ENCODE results near the gene LRFN3. TPM values are rescaled to one million over a fixed set of nuclear protein-coding genes. Genes with fewer than 3 reads are reported as not detected.

LRFN3 gene
- total RNA-seq, 1 experiment from 2014 or later = 14.6 TPM

GRCh38 chr19:35895911-35896642 is 40.1 kb upstream of the LRFN3 start:
- peaks cover 14% of the 10 kb centered on the region for H3K4me1 ChIP-seq (ENCODE audit: insufficient read depth, low read length, poor library complexity, severe bottlenecking)
- no peak overlapping the region for H3K4me3 ChIP-seq (ENCODE audit: low read depth, low read length, poor library complexity, severe bottlenecking)
- no peak overlapping the region for H3K27ac ChIP-seq (ENCODE audit: low read depth, low read length, poor library complexity, severe bottlenecking)
- POLR2A ChIA-PET (ENCODE audit: low non-redundant PET) = interaction anchor here (0.5 kb wide), 1 partner anchor 10 kb away, joined by 4 read pairs; no protein-coding TSS in a partner anchor
- no TSS peak for BruUV-seq (replicated peaks)
- TF ChIP-seq, protein P1, sequence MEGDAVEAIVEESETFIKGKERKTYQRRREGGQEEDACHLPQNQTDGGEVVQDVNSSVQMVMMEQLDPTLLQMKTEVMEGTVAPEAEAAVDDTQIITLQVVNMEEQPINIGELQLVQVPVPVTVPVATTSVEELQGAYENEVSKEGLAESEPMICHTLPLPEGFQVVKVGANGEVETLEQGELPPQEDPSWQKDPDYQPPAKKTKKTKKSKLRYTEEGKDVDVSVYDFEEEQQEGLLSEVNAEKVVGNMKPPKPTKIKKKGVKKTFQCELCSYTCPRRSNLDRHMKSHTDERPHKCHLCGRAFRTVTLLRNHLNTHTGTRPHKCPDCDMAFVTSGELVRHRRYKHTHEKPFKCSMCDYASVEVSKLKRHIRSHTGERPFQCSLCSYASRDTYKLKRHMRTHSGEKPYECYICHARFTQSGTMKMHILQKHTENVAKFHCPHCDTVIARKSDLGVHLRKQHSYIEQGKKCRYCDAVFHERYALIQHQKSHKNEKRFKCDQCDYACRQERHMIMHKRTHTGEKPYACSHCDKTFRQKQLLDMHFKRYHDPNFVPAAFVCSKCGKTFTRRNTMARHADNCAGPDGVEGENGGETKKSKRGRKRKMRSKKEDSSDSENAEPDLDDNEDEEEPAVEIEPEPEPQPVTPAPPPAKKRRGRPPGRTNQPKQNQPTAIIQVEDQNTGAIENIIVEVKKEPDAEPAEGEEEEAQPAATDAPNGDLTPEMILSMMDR (conservative IDR thresholded peaks at IDR 0.05; ENCODE audit: low read depth, low read length) = no peak
- TF ChIP-seq EZH2 (IDR thresholded peaks at IDR 0.05; ENCODE audit: borderline replicate concordance, low read depth, low read length, poor library complexity, severe bottlenecking) = no peak
- H3K36me3 ChIP-seq (ENCODE audit: insufficient read depth, low read length, poor library complexity, severe bottlenecking) = peaks cover 23% of the 10 kb centered on the region
- no peaks in the 10 kb centered on the region for H3K27me3 ChIP-seq (replicated peaks; ENCODE audit: insufficient read depth, low read depth, low read length, poor library complexity)
- intact Hi-C loops (cut with micrococcal nuclease; ENCODE audit: unreplicated experiment) = no loop called here
- H3K9me3 ChIP-seq (ENCODE audit: low read depth, low read length, poor library complexity, severe bottlenecking) = no peaks in the 10 kb centered on the region
- CTCF ChIA-PET = no interaction called here
- DNase-seq (ENCODE audit: low spot score) = no peak

GRCh38 chr19:35896643-35897040 is 39.5 kb upstream of the LRFN3 start:
- Histone ChIP-seq H3K4me1 (ENCODE audit: insufficient read depth, low read length, poor library complexity, severe bottlenecking) (peaks cover 20% of the 10 kb centered on the region), H3K36me3 (ENCODE audit: insufficient read depth, low read length, poor library complexity, severe bottlenecking) (peaks cover 23% of the 10 kb centered on the region), H3K27ac (ENCODE audit: low read depth, low read length, poor library complexity, severe bottlenecking) (no peak overlapping the region), H3K27me3 (replicated peaks; ENCODE audit: insufficient read depth, low read depth, low read length, poor library complexity) (no peaks in the 10 kb centered on the region), H3K9me3 (ENCODE audit: low read depth, low read length, poor library complexity, severe bottlenecking) (no peaks in the 10 kb centered on the region), H3K4me3 (ENCODE audit: low read depth, low read length, poor library complexity, severe bottlenecking) (no peak overlapping the region)
- intact Hi-C loops (cut with micrococcal nuclease; ENCODE audit: unreplicated experiment) = no loop called here
- no peak for DNase-seq (ENCODE audit: low spot score)
- ChIA-PET CTCF (no interaction called here), POLR2A (ENCODE audit: low non-redundant PET) (interaction anchor here (0.5 kb wide), 1 partner anchor 9 kb away, joined by 4 read pairs; no protein-coding TSS in a partner anchor)
- TF ChIP-seq, protein P1 (conservative IDR thresholded peaks at IDR 0.05; ENCODE audit: low read depth, low read length) = no peak
- no peak for TF ChIP-seq EZH2 (IDR thresholded peaks at IDR 0.05; ENCODE audit: borderline replicate concordance, low read depth, low read length, poor library complexity, severe bottlenecking)
- BruUV-seq (replicated peaks) = no TSS peak

- no peak for DNase-seq (ENCODE audit: low spot score)
- no TSS peak for BruUV-seq (replicated peaks)
- POLR2A ChIA-PET (ENCODE audit: low non-redundant PET) = no interaction called here
- peaks cover 32% of the 10 kb centered on the region for H3K4me1 ChIP-seq (ENCODE audit: insufficient read depth, low read length, poor library complexity, severe bottlenecking)
- TF ChIP-seq EZH2 (IDR thresholded peaks at IDR 0.05; ENCODE audit: borderline replicate concordance, low read depth, low read length, poor library complexity, severe bottlenecking) = no peak
- TF ChIP-seq, protein P1 (conservative IDR thresholded peaks at IDR 0.05; ENCODE audit: low read depth, low read length) = no peak
- H3K27ac ChIP-seq (ENCODE audit: low read depth, low read length, poor library complexity, severe bottlenecking) = no peak overlapping the region
- peak overlapping the region; percentile 73 for H3K4me3 ChIP-seq (ENCODE audit: low read depth, low read length, poor library complexity, severe bottlenecking)
- CTCF ChIA-PET = no interaction called here
- no peaks in the 10 kb centered on the region for H3K27me3 ChIP-seq (replicated peaks; ENCODE audit: insufficient read depth, low read depth, low read length, poor library complexity)
- H3K36me3 ChIP-seq (ENCODE audit: insufficient read depth, low read length, poor library complexity, severe bottlenecking) = peaks cover 22% of the 10 kb centered on the region
- intact Hi-C loops (cut with micrococcal nuclease; ENCODE audit: unreplicated experiment) = no loop called here
- H3K9me3 ChIP-seq (ENCODE audit: low read depth, low read length, poor library complexity, severe bottlenecking) = no peaks in the 10 kb centered on the region
Observed at GRCh38 chr19:35897706-35898451, 38.3 kb upstream of the LRFN3 start.

Data from A673 (cell line).